ENCODE measurements around the gene ZAR1L. TPM values are rescaled to one million over a fixed set of nuclear protein-coding genes. Genes with fewer than 3 reads are reported as not detected.

ZAR1L gene
- total and polyA plus RNA-seq, 9 of the 15 experiments (the other 6 are each of a cell fraction or from before 2014, with no cell fraction given), result not detected

DNA sequence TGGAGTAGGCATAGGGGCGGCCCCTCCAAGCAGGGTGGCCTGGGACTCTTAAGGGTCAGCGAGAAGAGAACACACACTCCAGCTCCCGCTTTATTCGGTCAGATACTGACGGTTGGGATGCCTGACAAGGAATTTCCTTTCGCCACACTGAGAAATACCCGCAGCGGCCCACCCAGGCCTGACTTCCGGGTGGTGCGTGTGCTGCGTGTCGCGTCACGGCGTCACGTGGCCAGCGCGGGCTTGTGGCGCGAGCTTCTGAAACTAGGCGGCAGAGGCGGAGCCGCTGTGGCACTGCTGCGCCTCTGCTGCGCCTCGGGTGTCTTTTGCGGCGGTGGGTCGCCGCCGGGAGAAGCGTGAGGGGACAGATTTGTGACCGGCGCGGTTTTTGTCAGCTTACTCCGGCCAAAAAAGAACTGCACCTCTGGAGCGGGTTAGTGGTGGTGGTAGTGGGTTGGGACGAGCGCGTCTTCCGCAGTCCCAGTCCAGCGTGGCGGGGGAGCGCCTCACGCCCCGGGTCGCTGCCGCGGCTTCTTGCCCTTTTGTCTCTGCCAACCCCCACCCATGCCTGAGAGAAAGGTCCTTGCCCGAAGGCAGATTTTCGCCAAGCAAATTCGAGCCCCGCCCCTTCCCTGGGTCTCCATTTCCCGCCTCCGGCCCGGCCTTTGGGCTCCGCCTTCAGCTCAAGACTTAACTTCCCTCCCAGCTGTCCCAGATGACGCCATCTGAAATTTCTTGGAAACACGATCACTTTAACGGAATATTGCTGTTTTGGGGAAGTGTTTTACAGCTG is at the start of gene ZAR1L, which contains the start of gene BRCA2 (continued):
- TF ChIP-seq TOE1 (IDR thresholded peaks at IDR 0.05; ENCODE audit: borderline replicate concordance) (peak; percentile 49; the same call in 1 of the 2 replicates), TOE1 (CRISPR knock-in tag; IDR thresholded peaks at IDR 0.05; ENCODE audit: borderline replicate concordance, low read depth) (no peak), SETDB1 (IDR thresholded peaks at IDR 0.05; ENCODE audit: low read length) (no peak), ZNF584 (CRISPR knock-in tag; IDR thresholded peaks at IDR 0.05; ENCODE audit: low read depth) (no peak), THRAP3 (IDR thresholded peaks at IDR 0.05; ENCODE audit: borderline replicate concordance) (no peak), DIDO1 (tag; IDR thresholded peaks at IDR 0.05; ENCODE audit: low read depth) (peak; percentile 71), MTF1 (CRISPR knock-in tag; IDR thresholded peaks at IDR 0.05; ENCODE audit: borderline replicate concordance) (no peak), RNF2 (IDR thresholded peaks at IDR 0.05) (peak; percentile 30; the same call in 1 of the 2 replicates), SAFB (IDR thresholded peaks at IDR 0.05; ENCODE audit: borderline replicate concordance, low read depth, low read length) (no peak), DNMT1 (IDR thresholded peaks at IDR 0.05) (no peak), HNRNPH1 (optimal IDR thresholded peaks at IDR 0.05; ENCODE audit: low read depth, low read length) (no peak), ASH1L (IDR thresholded peaks at IDR 0.05; ENCODE audit: borderline replicate concordance, low read depth, partially characterized antibody) (no peak), PTTG1 (tag; IDR thresholded peaks at IDR 0.05; ENCODE audit: low read depth) (no peak)
- TF ChIP-seq, protein P1, sequence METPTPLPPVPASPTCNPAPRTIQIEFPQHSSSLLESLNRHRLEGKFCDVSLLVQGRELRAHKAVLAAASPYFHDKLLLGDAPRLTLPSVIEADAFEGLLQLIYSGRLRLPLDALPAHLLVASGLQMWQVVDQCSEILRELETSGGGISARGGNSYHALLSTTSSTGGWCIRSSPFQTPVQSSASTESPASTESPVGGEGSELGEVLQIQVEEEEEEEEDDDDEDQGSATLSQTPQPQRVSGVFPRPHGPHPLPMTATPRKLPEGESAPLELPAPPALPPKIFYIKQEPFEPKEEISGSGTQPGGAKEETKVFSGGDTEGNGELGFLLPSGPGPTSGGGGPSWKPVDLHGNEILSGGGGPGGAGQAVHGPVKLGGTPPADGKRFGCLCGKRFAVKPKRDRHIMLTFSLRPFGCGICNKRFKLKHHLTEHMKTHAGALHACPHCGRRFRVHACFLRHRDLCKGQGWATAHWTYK (CRISPR knock-in tag; IDR thresholded peaks at IDR 0.05), result 0 out of 2 replicates have a peak, but pooled peaks have one; percentile 68
- TF ChIP-seq, protein P2, sequence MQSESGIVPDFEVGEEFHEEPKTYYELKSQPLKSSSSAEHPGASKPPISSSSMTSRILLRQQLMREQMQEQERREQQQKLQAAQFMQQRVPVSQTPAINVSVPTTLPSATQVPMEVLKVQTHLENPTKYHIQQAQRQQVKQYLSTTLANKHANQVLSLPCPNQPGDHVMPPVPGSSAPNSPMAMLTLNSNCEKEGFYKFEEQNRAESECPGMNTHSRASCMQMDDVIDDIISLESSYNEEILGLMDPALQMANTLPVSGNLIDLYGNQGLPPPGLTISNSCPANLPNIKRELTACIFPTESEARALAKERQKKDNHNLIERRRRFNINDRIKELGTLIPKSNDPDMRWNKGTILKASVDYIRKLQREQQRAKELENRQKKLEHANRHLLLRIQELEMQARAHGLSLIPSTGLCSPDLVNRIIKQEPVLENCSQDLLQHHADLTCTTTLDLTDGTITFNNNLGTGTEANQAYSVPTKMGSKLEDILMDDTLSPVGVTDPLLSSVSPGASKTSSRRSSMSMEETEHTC (IDR thresholded peaks at IDR 0.05), result peak; percentile 47; the same call in 1 of the 2 replicates
- TF ChIP-seq, protein P3, sequence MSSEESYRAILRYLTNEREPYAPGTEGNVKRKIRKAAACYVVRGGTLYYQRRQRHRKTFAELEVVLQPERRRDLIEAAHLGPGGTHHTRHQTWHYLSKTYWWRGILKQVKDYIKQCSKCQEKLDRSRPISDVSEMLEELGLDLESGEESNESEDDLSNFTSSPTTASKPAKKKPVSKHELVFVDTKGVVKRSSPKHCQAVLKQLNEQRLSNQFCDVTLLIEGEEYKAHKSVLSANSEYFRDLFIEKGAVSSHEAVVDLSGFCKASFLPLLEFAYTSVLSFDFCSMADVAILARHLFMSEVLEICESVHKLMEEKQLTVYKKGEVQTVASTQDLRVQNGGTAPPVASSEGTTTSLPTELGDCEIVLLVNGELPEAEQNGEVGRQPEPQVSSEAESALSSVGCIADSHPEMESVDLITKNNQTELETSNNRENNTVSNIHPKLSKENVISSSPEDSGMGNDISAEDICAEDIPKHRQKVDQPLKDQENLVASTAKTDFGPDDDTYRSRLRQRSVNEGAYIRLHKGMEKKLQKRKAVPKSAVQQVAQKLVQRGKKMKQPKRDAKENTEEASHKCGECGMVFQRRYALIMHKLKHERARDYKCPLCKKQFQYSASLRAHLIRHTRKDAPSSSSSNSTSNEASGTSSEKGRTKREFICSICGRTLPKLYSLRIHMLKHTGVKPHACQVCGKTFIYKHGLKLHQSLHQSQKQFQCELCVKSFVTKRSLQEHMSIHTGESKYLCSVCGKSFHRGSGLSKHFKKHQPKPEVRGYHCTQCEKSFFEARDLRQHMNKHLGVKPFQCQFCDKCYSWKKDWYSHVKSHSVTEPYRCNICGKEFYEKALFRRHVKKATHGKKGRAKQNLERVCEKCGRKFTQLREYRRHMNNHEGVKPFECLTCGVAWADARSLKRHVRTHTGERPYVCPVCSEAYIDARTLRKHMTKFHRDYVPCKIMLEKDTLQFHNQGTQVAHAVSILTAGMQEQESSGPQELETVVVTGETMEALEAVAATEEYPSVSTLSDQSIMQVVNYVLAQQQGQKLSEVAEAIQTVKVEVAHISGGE (CRISPR knock-in tag; IDR thresholded peaks at IDR 0.05), result no peak
- TF ChIP-seq, protein P4, sequence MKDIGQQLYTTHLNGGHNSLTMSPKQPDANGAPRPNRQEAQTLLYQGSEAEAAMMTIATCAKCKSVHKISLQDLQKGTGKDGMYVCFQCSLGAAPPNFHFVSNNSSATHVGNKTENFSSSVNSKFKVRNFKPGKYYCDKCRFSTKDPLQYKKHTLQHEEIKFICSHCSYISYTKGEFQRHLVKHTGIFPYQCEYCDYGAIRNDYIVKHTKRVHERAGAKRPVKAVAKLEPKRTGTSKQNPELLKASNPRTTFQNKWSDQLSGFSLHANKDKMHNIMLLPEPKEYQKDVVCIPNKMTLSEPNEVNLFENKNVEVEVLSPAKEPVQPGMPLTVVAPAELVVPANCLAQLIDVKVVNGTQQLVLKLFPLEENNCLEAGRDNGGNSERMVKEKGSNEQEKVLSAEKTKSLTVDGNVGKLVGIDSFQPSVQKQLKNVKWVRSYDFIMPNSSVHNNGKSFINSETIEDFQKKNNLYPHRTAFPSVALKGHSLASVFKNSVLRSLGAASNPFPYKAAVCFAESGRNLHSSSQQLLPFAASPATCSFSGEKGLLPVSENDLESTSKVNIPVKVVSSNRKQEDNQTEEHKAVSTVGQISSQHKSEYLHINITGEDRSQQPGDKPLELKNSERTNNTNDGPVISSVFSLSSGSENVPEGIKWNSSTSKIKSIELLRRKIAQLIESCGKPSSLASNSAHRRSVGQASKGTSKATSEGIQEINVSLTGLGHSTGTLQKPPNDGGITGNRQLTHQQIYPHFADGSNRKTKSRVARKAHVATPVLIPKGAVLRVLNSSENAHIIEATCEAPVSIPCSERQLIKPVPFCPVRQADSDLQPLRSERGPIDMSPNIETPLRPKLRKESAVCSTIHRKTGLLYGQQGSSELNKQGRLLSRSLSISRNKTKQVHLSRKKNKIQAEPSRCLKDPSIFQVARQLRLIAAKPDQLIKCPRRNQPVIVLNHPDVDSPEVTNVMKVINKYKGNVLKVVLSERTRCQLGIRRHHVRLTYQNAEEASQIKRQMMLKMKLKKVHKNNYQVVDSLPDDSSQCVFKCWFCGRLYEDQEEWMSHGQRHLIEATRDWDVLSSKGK (CRISPR knock-in tag; IDR thresholded peaks at IDR 0.05), result no peak

All from K562 (cell line).